ENCODE data around the gene KLHL18. TPM values are rescaled to one million over a fixed set of nuclear protein-coding genes. Genes with fewer than 3 reads are reported as not detected.

Gene KLHL18
- total RNA-seq, 1 donor from 2014 or later, result 36.1 TPM

GRCh38 chr3:47339951-47340350 lies 57.2 kb downstream of the KLHL18 start:
- Mint-ChIP-seq H3K36me3 (ENCODE audit: low read depth) (peaks cover 3% of the 10 kb centered on the region), H3K4me1 (no peaks in the 10 kb centered on the region), H3K9me3 (no peaks in the 10 kb centered on the region), H3K27ac (ENCODE audit: unreplicated experiment) (no peak overlapping the region), H3K27me3 (ENCODE audit: low read depth) (no peaks in the 10 kb centered on the region), H3K4me3 (no peak overlapping the region)
- no peak for DNase-seq (ENCODE audit: low read depth, low spot score)
- no peak for TF ChIP-seq CTCF (conservative IDR thresholded peaks at IDR 0.05)

GRCh38 chr3:47340866-47341265 lies 58.1 kb downstream of the KLHL18 start:
- Mint-ChIP-seq H3K4me3 (no peak overlapping the region), H3K27me3 (ENCODE audit: low read depth) (no peaks in the 10 kb centered on the region), H3K9me3 (no peaks in the 10 kb centered on the region), H3K4me1 (no peaks in the 10 kb centered on the region), H3K27ac (ENCODE audit: unreplicated experiment) (no peak overlapping the region), H3K36me3 (ENCODE audit: low read depth) (peaks cover 6% of the 10 kb centered on the region)
- no peak for DNase-seq (ENCODE audit: low read depth, low spot score)
- TF ChIP-seq CTCF (conservative IDR thresholded peaks at IDR 0.05), result no peak

- no peak overlapping the region for H3K27ac Mint-ChIP-seq (ENCODE audit: unreplicated experiment)
These were observed 59.4 kb downstream of the KLHL18 start for GRCh38 chr3:47342151-47342550.

GRCh38 chr3:47342812-47343211 lies 60.1 kb downstream of the KLHL18 start:
- Mint-ChIP-seq H3K4me1 (no peaks in the 10 kb centered on the region), H3K27ac (ENCODE audit: unreplicated experiment) (peak overlapping the region; percentile 57), H3K4me3 (no peak overlapping the region), H3K27me3 (ENCODE audit: low read depth) (no peaks in the 10 kb centered on the region), H3K36me3 (ENCODE audit: low read depth) (peaks cover 4% of the 10 kb centered on the region), H3K9me3 (no peaks in the 10 kb centered on the region)
- no peak for TF ChIP-seq CTCF (conservative IDR thresholded peaks at IDR 0.05)
- DNase-seq (ENCODE audit: low read depth, low spot score), result no peak

More at GRCh38 chr3:47342151-47342550, 59.4 kb downstream of the KLHL18 start:
- Mint-ChIP-seq H3K9me3 (no peaks in the 10 kb centered on the region), H3K36me3 (ENCODE audit: low read depth) (peaks cover 4% of the 10 kb centered on the region), H3K27me3 (ENCODE audit: low read depth) (no peaks in the 10 kb centered on the region), H3K4me3 (no peak overlapping the region), H3K4me1 (no peaks in the 10 kb centered on the region)
- TF ChIP-seq CTCF (conservative IDR thresholded peaks at IDR 0.05), result no peak
- no peak for DNase-seq (ENCODE audit: low read depth, low spot score)

GRCh38 chr3:47343471-47343971 lies 60.8 kb downstream of the KLHL18 start:
- H3K27me3 Mint-ChIP-seq (ENCODE audit: low read depth), result no peaks in the 10 kb centered on the region
- no peak overlapping the region for H3K4me3 Mint-ChIP-seq
- no peak overlapping the region for H3K27ac Mint-ChIP-seq (ENCODE audit: unreplicated experiment)
- H3K4me1 Mint-ChIP-seq, result no peaks in the 10 kb centered on the region
- peaks cover 4% of the 10 kb centered on the region for H3K36me3 Mint-ChIP-seq (ENCODE audit: low read depth)
- DNase-seq (ENCODE audit: low read depth, low spot score), result no peak
- H3K9me3 Mint-ChIP-seq, result no peaks in the 10 kb centered on the region
- no peak for TF ChIP-seq CTCF (conservative IDR thresholded peaks at IDR 0.05)

Measured in neural crest cell (in vitro differentiated cells).